ENCODE data around the gene RPL38.

- TF ChIP-seq, protein P1, sequence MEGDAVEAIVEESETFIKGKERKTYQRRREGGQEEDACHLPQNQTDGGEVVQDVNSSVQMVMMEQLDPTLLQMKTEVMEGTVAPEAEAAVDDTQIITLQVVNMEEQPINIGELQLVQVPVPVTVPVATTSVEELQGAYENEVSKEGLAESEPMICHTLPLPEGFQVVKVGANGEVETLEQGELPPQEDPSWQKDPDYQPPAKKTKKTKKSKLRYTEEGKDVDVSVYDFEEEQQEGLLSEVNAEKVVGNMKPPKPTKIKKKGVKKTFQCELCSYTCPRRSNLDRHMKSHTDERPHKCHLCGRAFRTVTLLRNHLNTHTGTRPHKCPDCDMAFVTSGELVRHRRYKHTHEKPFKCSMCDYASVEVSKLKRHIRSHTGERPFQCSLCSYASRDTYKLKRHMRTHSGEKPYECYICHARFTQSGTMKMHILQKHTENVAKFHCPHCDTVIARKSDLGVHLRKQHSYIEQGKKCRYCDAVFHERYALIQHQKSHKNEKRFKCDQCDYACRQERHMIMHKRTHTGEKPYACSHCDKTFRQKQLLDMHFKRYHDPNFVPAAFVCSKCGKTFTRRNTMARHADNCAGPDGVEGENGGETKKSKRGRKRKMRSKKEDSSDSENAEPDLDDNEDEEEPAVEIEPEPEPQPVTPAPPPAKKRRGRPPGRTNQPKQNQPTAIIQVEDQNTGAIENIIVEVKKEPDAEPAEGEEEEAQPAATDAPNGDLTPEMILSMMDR (conservative IDR thresholded peaks at IDR 0.05 in 1 of 2, IDR thresholded peaks at IDR 0.05 in 1 of 2; ENCODE audit: low read depth in 1 of 2, low read length in 2 of 2): no peak
- no peak for TF ChIP-seq EZH2 (IDR thresholded peaks at IDR 0.05; ENCODE audit: low read length, missing control alignments)
Observed at GRCh38 chr17:74244128-74244527, 40.6 kb downstream of the RPL38 start.
